Fibroblast of skin of scalp (primary cell): ENCODE measurements around the gene INSC. TPM values are rescaled to one million over a fixed set of nuclear protein-coding genes. Genes with fewer than 3 reads are reported as not detected.
"Not testable (repeated sequence)": the region's sequence is repeated elsewhere in the genome, so short reads cannot be mapped to it uniquely, and the experiment has no call there.

ENCODE experiments used
- DNase-seq: peaks from one replicate; pipeline ENCODE4 v3.0.0-alpha.2; 2013
- polyA plus RNA-seq, 2 experiments: library from polyadenylated mRNA; unstranded; fragments of 120-200 nt; gene quantifications; one replicate each; pipeline ENCODE4 v1.2.1, GENCODE V29; 2013; ENCODE audit not compliant: insufficient read length in 2 of 2

Gene INSC, protein sequence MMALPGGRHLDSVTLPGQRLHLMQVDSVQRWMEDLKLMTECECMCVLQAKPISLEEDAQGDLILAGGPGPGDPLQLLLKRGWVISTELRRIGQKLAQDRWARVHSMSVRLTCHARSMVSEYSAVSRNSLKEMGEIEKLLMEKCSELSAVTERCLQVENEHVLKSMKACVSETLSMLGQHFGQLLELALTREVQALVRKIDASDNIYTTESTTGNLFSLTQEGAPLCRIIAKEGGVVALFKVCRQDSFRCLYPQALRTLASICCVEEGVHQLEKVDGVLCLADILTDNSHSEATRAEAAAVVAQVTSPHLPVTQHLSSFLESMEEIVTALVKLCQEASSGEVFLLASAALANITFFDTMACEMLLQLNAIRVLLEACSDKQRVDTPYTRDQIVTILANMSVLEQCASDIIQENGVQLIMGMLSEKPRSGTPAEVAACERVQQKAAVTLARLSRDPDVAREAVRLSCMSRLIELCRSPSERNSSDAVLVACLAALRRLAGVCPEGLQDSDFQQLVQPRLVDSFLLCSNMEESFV
- polyA plus RNA-seq (2013, experiment 1 of 2; ENCODE audit: insufficient read length): 0.11 TPM
- not detected for polyA plus RNA-seq (2013, experiment 2 of 2; ENCODE audit: insufficient read length)

- DNase-seq: peak; percentile 20
These were observed at the start of gene INSC for GRCh38 chr11:15114501-15115475. TSS of gene INSC (plus strand) at chr11:15114923. CDS start at chr11:15149175, 34,252 bp downstream.

DNA sequence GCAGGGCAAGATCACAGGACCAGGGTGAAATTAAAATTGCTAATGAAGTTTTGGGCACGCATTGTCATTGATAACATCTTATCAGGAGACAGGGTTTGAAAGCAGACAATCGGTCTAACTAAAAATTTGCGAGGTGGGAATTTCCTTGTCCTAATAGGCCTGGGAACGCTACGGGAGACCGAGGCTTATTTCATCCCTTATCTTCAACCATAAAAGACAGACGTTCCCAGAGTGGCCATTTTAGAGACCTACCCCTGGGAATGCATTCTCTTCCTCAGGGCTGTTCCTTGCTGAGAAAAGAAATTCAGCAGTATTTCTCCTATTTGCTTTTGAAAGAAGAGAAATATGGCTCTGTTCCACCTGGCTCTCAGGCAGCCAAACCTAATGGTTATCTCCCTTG lies 45.0 kb upstream of the INSC start:
- not testable (repeated sequence) for DNase-seq

- no peak for DNase-seq
These were observed 43.0 kb upstream of the INSC start for GRCh38 chr11:15071556-15072255.

DNA sequence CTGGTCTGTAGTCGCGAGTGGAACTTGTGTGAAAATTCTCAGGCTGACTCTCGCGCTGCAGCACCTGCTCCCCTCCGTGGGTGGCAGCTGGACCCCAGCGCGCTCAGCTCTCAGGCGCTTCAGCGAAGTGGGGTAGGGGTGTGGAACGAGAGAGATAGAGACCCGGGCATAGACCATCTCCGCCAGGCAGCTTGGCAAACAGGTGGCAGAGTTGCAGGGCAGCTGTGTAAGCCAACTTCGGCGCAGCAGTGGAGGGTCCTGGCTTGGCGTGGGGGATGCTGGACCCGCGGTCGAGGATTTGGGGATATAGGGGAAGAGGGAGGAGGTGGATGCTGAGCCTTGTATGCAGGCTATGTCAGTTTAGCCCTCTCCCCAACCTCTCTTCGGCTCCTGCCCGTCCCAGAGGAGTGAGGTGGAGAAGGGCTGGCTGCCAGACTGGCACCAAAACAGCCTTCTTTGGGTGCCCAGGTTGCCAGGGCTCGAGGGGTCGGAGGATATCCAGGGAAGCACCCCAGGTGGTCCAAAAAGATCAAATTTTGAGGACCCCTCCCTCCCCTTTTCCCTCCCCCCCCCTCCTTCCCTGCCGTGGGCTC lies 42.1 kb upstream of the INSC start:
- DNase-seq: no peak

- DNase-seq: peak; percentile 12
These were observed 41.1 kb upstream of the INSC start, which contains the start of gene CALCB for GRCh38 chr11:15073361-15074205. TSS of gene CALCB (plus strand) at chr11:15073593. CDS start at chr11:15074719, 1,126 bp downstream.

DNA sequence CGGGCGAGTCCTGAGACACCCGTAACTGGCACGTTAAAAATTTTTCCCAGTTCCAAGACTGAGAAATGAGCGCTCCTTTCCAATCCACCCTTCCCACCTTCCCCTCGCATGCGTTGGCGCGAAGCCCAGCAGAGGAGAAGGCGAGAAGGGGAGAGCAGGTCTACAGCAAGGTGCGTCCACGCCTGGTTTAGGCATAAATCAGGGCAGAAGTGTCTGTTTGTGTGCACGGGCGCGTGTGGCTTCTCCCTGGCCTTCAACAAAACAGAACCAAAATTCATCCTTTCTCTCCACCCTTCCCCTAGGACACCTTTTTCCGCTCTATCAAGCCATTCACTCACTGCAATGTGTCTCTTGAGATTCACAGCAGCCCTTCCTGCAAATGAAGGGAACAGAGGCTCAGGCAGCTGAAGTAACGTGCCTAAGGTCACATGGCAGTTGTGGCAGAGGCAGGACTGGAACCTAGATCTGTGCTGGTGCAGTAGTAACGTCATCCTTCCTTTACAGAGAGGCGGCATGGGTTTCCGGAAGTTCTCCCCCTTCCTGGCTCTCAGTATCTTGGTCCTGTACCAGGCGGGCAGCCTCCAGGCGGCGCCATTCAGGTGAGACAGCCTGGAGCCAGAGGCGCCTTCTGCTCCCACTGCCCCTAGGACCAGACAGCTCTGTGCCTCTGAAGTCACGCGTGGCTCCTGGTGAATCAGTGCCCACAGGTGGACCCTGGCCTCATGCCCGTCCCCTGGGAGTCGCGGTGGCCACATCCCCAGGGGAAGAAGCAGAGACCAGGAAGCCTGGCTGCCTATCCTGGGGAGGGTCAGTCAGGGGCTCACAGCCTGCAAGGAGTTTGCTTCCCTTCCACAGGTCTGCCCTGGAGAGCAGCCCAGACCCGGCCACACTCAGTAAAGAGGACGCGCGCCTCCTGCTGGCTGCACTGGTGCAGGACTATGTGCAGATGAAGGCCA lies 40.2 kb upstream of the INSC start:
- peak; percentile 58 for DNase-seq

GRCh38 chr11:15075162-15075526 lies 39.6 kb upstream of the INSC start:
- no peak for DNase-seq

GRCh38 chr11:15091175-15091574 lies 23.5 kb upstream of the INSC start:
- no peak for DNase-seq

DNA sequence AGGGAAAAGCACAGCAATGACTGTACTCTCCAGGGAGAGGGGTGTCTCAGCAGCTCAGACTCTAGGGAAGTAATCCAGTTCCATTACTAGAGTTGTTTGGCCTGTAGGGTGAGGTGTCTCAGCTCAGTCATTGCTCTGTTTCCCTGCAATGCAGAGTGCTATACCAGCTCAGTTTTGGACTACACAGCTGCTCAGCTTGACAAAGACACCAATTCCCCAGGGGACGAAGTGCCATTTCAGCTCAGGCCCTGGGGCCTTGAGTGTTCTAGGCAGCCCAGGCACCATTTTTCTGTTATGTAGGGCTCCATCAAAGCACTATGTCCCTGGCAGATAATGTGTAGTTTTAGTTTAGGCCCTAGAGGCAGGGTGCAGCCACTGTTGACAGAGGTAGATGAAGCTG lies 23.1 kb upstream of the INSC start:
- no peak for DNase-seq

GRCh38 chr11:15093432-15093831 lies 21.3 kb upstream of the INSC start:
- DNase-seq: no peak

DNA sequence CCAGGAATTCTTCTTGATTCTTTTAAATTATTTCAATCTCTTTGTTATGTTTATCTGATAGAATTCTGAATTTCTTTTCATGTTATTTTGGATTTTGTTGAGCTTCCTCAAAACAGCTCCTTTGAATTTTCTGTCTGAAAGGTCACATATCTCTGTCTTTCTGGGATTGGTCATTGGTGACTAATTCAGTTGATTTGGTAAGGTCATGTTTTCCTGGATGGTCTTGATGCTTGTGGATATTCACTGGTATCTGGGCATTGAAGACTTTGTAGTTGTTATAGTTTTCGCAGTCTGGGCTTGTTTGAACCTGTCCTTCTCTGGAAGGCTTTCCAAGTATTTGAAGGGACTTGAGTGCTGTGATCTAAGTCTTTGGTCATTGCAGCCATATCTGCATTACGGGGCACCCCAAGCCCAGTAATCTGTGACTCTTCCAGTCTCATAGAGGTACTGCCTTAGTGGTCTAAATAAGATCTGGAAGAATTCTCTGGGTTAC lies 18.9 kb upstream of the INSC start:
- DNase-seq: no peak

DNA sequence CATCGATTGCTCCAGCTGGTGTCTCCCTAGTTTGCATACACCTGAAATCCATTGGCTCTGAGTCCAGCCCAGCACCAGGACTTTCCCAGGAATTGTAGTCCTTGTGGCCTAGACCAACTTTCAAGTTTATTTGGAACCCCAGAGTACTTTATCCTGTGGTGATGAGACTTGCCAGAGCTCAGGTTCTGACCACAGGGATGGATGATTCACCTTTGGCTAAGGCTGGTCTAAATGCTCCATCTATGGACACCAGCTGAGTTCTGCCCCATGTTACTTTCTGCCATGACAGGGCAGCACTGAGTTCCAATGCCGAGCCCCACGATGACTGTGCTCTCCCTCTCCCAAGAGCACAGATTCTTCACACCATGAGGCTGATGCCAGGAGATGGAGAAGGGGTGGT lies 17.3 kb upstream of the INSC start:
- DNase-seq: no peak

DNA sequence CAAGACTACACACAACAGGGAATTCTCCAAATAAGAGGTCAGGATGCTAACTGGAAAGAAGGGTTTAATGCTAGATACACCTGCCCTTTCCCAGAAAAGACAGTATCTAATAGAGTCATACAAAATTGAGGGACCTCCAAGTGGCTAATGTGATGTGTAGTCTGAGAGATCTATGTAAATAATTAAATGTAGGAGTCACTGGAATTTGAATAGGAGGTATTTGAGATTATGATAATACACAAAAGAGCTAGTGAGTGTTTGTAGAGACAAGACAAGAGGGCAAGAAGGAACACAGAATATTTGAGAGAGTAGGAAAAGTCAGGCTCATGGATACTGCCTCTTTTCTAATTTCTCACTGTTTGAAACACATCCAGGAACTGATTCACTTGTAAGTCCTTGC lies 15.5 kb upstream of the INSC start:
- no peak for DNase-seq

DNA sequence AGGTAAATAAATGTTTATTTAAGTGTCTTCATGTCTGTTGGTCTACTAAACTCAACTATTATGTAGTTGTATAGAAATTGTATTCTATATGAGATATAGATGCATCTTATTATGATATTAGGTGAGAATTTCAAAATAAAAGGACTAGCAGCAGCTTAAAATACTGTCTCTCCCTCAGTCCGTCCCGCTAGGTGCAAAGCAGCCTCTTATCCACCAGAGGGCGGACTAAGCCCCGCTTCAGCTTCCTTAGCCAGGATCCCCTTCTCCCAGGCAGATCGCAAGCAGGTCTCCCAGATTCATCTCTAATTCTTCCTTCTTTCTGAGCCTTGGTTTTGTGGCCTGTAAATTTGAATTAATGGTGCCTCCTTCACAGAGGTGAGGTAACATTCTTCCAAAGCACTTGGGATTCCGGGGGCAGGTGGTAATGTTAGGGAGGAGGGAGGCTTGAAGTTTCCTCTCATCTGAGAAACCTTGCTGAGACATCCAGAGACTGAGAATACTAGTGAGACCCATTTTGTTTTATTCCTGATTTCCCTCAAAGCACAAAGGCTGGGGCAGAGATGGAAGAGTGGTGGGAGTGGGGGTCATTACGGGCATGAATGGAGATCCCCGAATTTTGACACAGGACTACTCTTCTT lies 13.5 kb upstream of the INSC start:
- DNase-seq: peak; percentile 70

DNA sequence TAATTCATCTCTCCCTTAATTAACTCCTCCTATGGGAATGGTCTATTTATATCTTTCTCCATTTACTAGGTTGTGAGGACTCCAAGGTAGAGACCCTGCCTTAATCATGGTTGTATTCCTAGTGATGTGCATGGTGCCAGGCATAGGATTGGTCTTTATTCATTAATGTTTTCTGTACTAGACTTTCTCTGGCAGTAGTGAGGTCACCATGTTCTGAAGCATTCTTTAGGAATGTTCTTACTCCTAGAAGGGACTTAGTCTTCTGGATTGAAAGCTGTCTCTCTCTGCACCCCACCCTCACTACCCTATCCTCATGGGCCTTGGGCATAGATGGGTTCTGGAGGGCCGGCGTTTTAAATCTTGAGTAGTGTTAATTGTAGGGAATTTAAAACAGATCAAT lies 10.6 kb upstream of the INSC start:
- DNase-seq: no peak

DNA sequence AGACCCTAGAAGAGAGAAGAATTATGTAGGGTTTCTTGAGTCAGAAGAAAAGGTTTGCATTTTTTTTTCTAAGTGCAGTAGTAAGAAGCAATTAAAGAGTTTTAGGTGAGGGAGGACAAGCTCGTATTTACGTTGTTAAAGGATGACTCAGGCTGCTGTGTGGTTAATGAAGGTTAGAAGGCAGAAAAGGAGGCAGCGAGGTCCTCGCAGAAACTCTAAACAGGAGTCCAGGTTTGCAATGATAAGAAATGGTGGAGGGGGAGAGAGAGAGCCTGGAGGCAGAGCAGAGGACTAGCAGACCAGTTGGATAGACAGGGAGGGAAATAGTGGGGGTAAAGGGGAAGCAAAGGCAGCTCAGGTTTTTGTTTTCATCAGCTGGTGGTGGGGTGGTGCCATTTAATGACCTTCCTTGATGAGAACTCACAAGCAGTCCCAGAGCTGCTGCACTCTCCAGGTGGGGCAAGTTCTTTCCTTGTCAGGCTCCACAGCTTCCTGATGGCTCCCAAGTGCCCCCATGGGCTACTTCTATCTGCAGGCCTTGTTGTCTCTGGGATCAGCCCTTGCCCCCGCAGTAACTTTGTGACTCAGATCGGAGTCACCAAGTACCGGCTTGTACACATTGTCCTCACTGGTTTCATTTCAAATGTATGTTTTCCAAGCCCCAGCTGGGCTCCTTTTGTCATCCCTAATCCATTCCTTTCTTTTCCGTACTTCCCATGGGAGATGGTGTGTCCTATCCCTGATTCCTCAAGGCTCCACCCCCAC lies 8.3 kb upstream of the INSC start:
- DNase-seq: peak; percentile 60

DNA sequence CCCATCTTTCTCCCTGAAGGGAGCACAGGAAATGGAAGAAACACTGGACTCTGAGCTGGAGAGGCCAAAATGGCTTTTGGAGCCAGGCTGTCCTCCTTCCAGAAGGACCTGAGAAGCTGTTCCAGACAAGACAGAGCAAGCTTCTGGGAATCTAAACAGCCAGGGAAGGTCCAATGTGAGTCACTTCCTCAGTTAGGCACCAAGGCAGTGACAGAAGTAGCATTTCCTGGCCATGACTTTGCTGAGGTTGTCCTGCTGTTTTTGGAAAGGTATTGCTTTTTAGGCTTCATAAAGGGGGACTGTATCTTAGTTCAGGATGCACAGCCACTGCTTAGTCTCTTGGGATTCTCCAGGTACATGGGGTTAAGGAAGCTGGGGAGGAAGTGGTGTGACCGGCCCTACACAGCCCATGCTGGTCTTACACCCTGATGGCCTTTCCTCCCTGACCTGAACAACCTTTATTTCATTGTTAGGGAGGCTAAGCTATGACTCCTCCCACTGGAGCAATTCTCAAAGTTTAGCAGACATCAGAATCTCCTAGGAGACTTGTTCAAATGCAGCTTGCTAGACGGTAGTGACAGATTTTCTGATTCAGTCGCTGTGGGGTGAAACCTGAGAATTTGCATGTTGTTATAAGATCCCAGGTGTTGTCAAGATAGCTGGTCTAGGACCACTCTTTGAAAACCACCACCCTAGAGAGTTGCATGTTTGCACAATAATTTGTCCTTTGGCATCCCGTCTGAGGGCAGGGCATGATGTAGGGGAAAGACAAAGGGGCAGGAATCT lies 6.8 kb upstream of the INSC start:
- peak; percentile 24 for DNase-seq
